K562 (cell line): Measurements from ENCODE around the gene NUTM1. TPM values are rescaled to one million over a fixed set of nuclear protein-coding genes. Genes with fewer than 3 reads are reported as not detected.
A peak's percentile ranks its signal among the peaks of the same experiment; 100 is the strongest.

Experiments used
- HDGF ChIP-seq: fragments of 450-650 bp; IDR thresholded peaks from 2 replicates; pipeline ENCODE4 v1.6.1; 2016
- SIN3A ChIP-seq, 2 experiments: fragments of 150-350 bp in 1 of 2; IDR thresholded peaks; 2 replicates each; pipeline ENCODE4 v1.6.1; 2011 to 2016; ENCODE audit warnings: borderline replicate concordance in 2 of 2, low read depth in 2 of 2, low read length in 2 of 2, mild to moderate bottlenecking in 2 of 2, moderate library complexity in 2 of 2; ENCODE audit not compliant: control insufficient read depth in 1 of 2
- polyA plus RNA-seq, 8 experiments: library from polyadenylated mRNA; depleted of rRNA in 4 of 8; stranded (reverse) in 5 of 8; unstranded in 3 of 8; fragments of >200 nt; fragmentation: Nextera tagmentation in 2 of 8; fragmentation: Illumina TruSeq in 1 of 8; extraction: Ambion mirVana in 2 of 8; extraction: Trizol in 1 of 8; gene quantifications; 2 replicates each; pipeline versions ENCODE4 v1.2.1 to v1.2.3, GENCODE V29; 2011 to 2014; ENCODE audit warnings: inconsistent platforms in 1 of 8, missing spikeins in 1 of 8
- total RNA-seq, 7 experiments: library from RNA; depleted of rRNA in 6 of 7; stranded (reverse); fragments of >200 nt in 6 of 7; fragmentation: Illumina TruSeq in 2 of 7; extraction: Trizol in 2 of 7; gene quantifications; 2 replicates each; pipeline versions ENCODE4 v1.2.1 to v1.2.3, GENCODE V29; 2011 to 2021; ENCODE audit warnings: low replicate concordance in 1 of 7
- TF ChIP-seq, protein P1 (sequence below), 3 experiments: fragments of 200-800 bp in 1 of 3; fragments of 250-450 bp in 1 of 3; fragments of 450-650 bp in 1 of 3; sonication (Bioruptor Pico) in 1 of 3; sonication (Bioruptor generic) in 1 of 3; formaldehyde crosslinking in 1 of 3; IDR thresholded peaks; 2 replicates each; pipeline versions ENCODE4 v1.6.1 to v1.8.0; 2016 to 2022; ENCODE audit warnings: mild to moderate bottlenecking in 2 of 3, missing genetic modification characterization in 2 of 3, missing compliant biosample characterization in 1 of 3, moderate library complexity in 1 of 3
- TF ChIP-seq, protein P2 (sequence below): IDR thresholded peaks from 3 replicates; pipeline ENCODE4 v1.6.1; 2011; ENCODE audit warnings: borderline replicate concordance, mild to moderate bottlenecking; ENCODE audit not compliant: insufficient read length, insufficient read depth

The NUTM1 gene
- total and polyA plus RNA-seq, 9 of the 15 experiments (the other 6 are each of a cell fraction or from before 2014, with no cell fraction given): 0.01 to 0.05 (median 0.04) TPM; not detected in 4

DNA sequence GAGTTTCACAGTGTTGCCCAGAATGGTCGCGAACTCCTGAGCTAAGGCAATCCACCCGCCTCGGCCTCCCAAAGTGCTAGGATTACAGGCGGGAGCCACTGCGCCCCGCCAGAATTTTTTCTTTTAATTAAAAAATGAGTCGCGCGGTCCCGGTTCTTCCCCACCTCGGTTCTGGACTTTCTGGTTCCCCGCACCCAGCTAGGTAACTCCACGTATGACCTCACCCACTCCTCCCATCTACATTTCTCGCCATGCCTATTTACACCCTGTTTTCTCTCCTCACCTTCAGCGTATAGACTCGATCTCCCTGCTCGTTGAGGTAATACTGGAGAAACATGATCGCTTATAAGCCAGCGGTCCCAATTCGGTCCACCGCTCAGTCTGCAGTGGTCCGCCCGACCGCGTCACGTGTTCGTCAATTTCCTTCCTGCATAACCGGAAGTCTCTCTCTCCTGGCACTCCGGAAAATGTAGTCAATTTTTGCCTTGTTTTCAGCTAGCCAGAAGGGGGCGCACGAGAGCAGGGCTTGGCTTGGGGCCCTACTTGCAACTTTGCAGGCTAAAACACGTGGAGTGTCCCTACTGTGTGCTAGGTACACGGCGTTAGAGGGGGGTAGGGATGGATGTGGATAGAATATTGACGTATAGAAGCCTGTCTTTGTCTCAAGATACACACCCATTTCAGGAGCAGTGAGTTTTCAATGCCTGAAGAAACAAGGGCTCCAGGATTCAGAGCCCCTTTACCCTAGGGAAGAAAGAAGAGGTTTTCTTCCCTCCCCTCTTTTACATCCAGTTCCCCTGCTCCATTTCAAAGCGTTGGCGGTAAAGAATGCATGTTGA lies at the start of gene NUTM1, which contains the start of gene NOP10 (continued):
- TF ChIP-seq, protein P1, sequence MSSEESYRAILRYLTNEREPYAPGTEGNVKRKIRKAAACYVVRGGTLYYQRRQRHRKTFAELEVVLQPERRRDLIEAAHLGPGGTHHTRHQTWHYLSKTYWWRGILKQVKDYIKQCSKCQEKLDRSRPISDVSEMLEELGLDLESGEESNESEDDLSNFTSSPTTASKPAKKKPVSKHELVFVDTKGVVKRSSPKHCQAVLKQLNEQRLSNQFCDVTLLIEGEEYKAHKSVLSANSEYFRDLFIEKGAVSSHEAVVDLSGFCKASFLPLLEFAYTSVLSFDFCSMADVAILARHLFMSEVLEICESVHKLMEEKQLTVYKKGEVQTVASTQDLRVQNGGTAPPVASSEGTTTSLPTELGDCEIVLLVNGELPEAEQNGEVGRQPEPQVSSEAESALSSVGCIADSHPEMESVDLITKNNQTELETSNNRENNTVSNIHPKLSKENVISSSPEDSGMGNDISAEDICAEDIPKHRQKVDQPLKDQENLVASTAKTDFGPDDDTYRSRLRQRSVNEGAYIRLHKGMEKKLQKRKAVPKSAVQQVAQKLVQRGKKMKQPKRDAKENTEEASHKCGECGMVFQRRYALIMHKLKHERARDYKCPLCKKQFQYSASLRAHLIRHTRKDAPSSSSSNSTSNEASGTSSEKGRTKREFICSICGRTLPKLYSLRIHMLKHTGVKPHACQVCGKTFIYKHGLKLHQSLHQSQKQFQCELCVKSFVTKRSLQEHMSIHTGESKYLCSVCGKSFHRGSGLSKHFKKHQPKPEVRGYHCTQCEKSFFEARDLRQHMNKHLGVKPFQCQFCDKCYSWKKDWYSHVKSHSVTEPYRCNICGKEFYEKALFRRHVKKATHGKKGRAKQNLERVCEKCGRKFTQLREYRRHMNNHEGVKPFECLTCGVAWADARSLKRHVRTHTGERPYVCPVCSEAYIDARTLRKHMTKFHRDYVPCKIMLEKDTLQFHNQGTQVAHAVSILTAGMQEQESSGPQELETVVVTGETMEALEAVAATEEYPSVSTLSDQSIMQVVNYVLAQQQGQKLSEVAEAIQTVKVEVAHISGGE (CRISPR knock-in tag; IDR thresholded peaks at IDR 0.05): peak; percentile 57 to 93 (median 61); a peak in 4 of 6 replicates
- TF ChIP-seq SIN3A (IDR thresholded peaks at IDR 0.05; ENCODE audit: borderline replicate concordance in 2 of 2, control insufficient read depth in 1 of 2, low read depth in 2 of 2, low read length in 2 of 2): peak; percentile 79 to 84; a peak in 1 of 4 replicates
- TF ChIP-seq HDGF: no peak
- TF ChIP-seq, protein P2, sequence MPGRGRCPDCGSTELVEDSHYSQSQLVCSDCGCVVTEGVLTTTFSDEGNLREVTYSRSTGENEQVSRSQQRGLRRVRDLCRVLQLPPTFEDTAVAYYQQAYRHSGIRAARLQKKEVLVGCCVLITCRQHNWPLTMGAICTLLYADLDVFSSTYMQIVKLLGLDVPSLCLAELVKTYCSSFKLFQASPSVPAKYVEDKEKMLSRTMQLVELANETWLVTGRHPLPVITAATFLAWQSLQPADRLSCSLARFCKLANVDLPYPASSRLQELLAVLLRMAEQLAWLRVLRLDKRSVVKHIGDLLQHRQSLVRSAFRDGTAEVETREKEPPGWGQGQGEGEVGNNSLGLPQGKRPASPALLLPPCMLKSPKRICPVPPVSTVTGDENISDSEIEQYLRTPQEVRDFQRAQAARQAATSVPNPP: no peak
